Effector CD4-positive, alpha-beta T cell (primary cell): ENCODE measurements around the gene BLOC1S1.

Experiments
- DNase-seq: peaks from one replicate; pipeline ENCODE4 v3.0.0-alpha.2; 2020

BLOC1S1 gene

GRCh38 chr12:55711786-55712553, 3.9 kb upstream of the BLOC1S1 start:
- DNase-seq, result no peak

GRCh38 chr12:55712700-55713415, 3.0 kb upstream of the BLOC1S1 start:
- no peak for DNase-seq

- DNase-seq, result no peak
These were observed 2.1 kb upstream of the BLOC1S1 start for GRCh38 chr12:55713721-55714120.

- DNase-seq, result no peak
These were observed 579 bp upstream of the BLOC1S1 start for GRCh38 chr12:55715169-55715764.

- DNase-seq, result no peak
These were observed 724 bp downstream of the BLOC1S1 start for GRCh38 chr12:55716582-55716957.

GRCh38 chr12:55717011-55718007, 1.5 kb downstream of the BLOC1S1 start:
- DNase-seq, result no peak

- DNase-seq, result no peak
These were observed 2.2 kb downstream of the BLOC1S1 start for GRCh38 chr12:55718015-55718414.

GRCh38 chr12:55718624-55719275, 2.9 kb downstream of the BLOC1S1 start:
- no peak for DNase-seq

- DNase-seq, result no peak
These were observed 3.5 kb downstream of the BLOC1S1 start for GRCh38 chr12:55719371-55719770.

GRCh38 chr12:55720071-55720564, 4.3 kb downstream of the BLOC1S1 start, which contains the start of gene RDH5:
Gene RDH5 (plus strand): TSS chr12:55720393. CDS start chr12:55721185, 792 bp downstream.
- no peak for DNase-seq

- no peak for DNase-seq
These were observed 5.1 kb downstream of the BLOC1S1 start for GRCh38 chr12:55720894-55721444.

- no peak for DNase-seq
These were observed 5.9 kb downstream of the BLOC1S1 start for GRCh38 chr12:55721601-55722213.

- DNase-seq, result no peak
These were observed 7.1 kb downstream of the BLOC1S1 start for GRCh38 chr12:55722948-55723347.

- no peak for DNase-seq
These were observed 7.8 kb downstream of the BLOC1S1 start for GRCh38 chr12:55723516-55724225.

GRCh38 chr12:55724226-55724939, 8.5 kb downstream of the BLOC1S1 start:
- peak; percentile 54 for DNase-seq

GRCh38 chr12:55724940-55725309, 9.1 kb downstream of the BLOC1S1 start:
- DNase-seq, result no peak

GRCh38 chr12:55725556-55725955, 9.7 kb downstream of the BLOC1S1 start:
- DNase-seq, result no peak

- DNase-seq, result no peak
These were observed 11.1 kb downstream of the BLOC1S1 start for GRCh38 chr12:55726971-55727370.

- no peak for DNase-seq
These were observed 11.9 kb downstream of the BLOC1S1 start for GRCh38 chr12:55727643-55728185.
